ENCODE measurements around the gene PIGU.

DNA sequence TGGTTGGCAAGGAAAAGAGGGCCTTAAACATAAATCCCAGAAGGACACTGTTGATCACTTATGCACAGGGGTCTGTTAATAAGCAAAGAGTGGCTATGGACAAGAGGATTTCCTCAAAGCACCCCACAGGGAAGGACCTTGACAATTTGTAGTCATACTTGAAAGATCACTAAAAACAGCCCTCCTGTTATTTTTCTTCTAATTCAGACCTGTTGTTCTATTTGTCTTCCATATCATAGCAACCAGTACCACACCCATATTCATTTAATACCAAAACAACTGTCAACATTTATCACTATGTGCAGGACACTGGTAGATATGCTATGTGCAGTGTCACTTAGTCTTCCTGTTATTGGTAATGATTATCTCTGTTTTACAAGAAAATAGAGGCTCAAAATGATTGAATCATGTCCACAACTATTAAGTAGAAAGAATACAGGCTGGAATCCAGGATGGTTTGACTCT, 163.9 kb downstream of the PIGU start:
- TF ChIP-seq, protein P1, sequence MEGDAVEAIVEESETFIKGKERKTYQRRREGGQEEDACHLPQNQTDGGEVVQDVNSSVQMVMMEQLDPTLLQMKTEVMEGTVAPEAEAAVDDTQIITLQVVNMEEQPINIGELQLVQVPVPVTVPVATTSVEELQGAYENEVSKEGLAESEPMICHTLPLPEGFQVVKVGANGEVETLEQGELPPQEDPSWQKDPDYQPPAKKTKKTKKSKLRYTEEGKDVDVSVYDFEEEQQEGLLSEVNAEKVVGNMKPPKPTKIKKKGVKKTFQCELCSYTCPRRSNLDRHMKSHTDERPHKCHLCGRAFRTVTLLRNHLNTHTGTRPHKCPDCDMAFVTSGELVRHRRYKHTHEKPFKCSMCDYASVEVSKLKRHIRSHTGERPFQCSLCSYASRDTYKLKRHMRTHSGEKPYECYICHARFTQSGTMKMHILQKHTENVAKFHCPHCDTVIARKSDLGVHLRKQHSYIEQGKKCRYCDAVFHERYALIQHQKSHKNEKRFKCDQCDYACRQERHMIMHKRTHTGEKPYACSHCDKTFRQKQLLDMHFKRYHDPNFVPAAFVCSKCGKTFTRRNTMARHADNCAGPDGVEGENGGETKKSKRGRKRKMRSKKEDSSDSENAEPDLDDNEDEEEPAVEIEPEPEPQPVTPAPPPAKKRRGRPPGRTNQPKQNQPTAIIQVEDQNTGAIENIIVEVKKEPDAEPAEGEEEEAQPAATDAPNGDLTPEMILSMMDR (IDR thresholded peaks at IDR 0.05), result no peak
- TF ChIP-seq POLR2A (IDR thresholded peaks at IDR 0.05) (no peak), EP300 (IDR thresholded peaks at IDR 0.05) (no peak)
